ENCODE results near the gene POMT2.

POMT2 gene

DNA sequence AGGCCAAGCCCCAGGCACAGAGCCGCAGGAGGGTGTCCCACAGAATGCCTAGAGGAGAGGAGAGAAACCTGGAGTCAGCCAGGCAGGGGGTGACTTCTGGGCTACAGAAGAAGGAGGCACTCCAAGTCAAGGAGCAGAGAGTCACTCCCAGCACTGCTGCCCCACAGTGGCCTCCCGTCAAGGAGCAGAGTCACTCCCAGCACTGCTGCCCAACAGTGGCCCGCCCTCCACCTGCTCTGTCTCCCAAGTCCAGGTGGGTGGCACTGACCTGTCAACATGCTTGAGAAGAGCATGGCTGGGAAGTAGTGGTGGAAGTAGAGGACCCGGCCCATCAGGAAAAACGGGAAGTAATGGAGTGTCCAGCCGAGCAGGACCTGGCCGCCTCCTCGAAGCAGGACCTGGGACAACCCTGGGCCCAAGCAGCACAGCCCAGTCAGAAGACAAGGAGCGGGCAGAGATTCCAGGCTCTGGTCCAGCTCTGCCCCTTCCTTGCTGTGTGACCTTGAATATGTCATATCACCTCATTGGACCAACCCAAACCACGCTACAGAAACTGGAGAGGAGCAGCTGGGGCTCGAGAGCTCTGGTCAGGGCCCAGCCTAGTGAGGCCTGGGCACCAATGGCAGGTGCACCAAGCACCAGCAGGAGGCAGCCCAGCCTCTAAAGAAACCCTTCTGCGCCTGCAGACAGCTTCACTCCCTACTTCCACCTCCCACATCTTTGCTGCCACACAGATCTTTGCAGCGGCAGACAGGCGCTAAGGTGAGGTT is 42.0 kb downstream of the POMT2 start:
- DNase-seq (ENCODE audit: low read depth) = no peak
- no peak overlapping the region for H3K4me3 ChIP-seq (ENCODE audit: low read depth, low read length)
- TF ChIP-seq, protein P1, sequence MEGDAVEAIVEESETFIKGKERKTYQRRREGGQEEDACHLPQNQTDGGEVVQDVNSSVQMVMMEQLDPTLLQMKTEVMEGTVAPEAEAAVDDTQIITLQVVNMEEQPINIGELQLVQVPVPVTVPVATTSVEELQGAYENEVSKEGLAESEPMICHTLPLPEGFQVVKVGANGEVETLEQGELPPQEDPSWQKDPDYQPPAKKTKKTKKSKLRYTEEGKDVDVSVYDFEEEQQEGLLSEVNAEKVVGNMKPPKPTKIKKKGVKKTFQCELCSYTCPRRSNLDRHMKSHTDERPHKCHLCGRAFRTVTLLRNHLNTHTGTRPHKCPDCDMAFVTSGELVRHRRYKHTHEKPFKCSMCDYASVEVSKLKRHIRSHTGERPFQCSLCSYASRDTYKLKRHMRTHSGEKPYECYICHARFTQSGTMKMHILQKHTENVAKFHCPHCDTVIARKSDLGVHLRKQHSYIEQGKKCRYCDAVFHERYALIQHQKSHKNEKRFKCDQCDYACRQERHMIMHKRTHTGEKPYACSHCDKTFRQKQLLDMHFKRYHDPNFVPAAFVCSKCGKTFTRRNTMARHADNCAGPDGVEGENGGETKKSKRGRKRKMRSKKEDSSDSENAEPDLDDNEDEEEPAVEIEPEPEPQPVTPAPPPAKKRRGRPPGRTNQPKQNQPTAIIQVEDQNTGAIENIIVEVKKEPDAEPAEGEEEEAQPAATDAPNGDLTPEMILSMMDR (IDR thresholded peaks at IDR 0.05; ENCODE audit: low read depth, low read length) = no peak
- TF ChIP-seq MYC (IDR thresholded peaks at IDR 0.05; ENCODE audit: low read depth, low read length) (no peak), POLR2A (IDR thresholded peaks at IDR 0.05; ENCODE audit: extremely low read depth, insufficient read length) (no peak)
- TF ChIP-seq, protein P2, sequence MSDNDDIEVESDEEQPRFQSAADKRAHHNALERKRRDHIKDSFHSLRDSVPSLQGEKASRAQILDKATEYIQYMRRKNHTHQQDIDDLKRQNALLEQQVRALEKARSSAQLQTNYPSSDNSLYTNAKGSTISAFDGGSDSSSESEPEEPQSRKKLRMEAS (IDR thresholded peaks at IDR 0.05; ENCODE audit: low read depth, low read length) = no peak

DNA sequence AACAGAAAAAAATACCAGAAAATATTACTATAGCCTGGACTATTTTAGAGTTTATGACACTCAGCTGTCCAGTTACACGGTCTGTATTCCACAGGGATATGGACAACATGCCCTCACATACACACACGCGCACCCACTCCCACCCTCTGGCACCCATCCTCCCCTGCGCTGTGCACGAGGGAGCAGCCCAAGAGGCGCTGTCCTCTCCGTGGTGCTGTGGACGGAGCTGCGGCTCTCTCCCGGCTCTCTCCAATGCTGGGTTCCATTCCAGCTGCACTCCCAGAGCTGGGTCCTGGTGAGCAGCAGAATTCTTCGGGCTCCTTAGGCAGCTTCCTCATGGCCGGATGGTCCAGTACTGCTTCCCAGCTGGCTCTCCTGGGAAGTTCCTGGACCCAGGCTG is 43.7 kb downstream of the POMT2 start:
- TF ChIP-seq, protein P1 (IDR thresholded peaks at IDR 0.05; ENCODE audit: low read depth, low read length) = no peak
- TF ChIP-seq POLR2A (IDR thresholded peaks at IDR 0.05; ENCODE audit: extremely low read depth, insufficient read length) = no peak
- no peak for TF ChIP-seq MYC (IDR thresholded peaks at IDR 0.05; ENCODE audit: low read depth, low read length)
- TF ChIP-seq, protein P2 (IDR thresholded peaks at IDR 0.05; ENCODE audit: low read depth, low read length) = no peak
- no peak overlapping the region for H3K4me3 ChIP-seq (ENCODE audit: low read depth, low read length)
- no peak for DNase-seq (ENCODE audit: low read depth)

DNA sequence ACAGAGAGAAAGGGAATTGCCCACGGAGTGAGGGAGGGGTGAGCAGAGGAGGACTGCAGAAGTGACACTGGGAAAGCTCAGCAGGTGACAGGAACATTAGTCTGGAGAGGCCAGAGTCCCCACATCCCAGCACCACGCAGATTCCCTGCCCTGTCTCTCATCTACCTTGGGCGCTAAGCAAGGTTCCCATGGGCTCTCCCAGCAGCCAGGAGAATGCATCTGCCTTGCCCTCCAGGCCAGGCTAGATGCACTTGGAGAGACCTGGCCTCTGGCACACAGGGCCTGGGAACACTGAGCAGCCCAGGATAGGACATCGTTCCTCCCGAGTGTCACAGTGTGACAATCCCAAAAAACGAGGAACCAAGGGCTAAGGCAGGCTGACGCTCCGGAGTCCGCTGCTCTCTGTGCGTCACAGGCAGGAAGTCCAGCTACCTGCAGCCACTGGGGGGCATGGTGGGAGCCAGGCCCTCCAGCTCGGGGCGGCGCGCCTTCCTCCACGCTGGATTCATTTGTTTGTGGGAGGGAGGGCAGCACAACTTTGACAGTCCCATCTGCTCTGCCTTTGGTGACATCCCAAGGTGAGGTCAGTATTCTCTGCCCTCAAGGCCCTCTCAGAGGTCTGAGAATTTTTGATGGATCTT is 44.3 kb downstream of the POMT2 start:
- no peak overlapping the region for H3K4me3 ChIP-seq (ENCODE audit: low read depth, low read length)
- TF ChIP-seq POLR2A (IDR thresholded peaks at IDR 0.05; ENCODE audit: extremely low read depth, insufficient read length) (no peak), MYC (IDR thresholded peaks at IDR 0.05; ENCODE audit: low read depth, low read length) (no peak)
- TF ChIP-seq, protein P2 (IDR thresholded peaks at IDR 0.05; ENCODE audit: low read depth, low read length) = no peak
- TF ChIP-seq, protein P1 (IDR thresholded peaks at IDR 0.05; ENCODE audit: low read depth, low read length) = no peak
- DNase-seq (ENCODE audit: low read depth) = no peak

DNA sequence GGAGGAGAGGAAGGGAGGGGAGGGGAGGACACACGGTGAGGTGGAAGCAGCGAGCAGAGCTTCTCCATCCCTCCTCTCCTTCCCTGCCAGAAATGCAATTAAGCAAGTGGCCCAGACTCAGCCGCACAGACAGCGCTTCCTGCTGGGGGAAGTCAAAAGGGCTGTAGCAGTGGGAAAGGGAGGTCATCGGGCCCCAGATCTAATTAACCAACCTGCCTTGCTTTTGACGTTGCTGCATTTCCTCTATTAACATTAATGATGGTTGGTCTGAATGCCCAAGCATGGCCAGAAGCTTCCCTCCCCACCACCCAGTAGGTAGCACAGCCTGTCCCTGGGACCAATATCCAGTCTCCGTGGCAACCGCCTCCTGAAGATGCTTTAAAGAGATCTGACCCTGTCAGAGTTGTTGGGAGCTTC is 45.1 kb downstream of the POMT2 start:
- no peak for DNase-seq (ENCODE audit: low read depth)
- TF ChIP-seq MYC (IDR thresholded peaks at IDR 0.05; ENCODE audit: low read depth, low read length) (no peak), POLR2A (IDR thresholded peaks at IDR 0.05; ENCODE audit: extremely low read depth, insufficient read length) (no peak)
- TF ChIP-seq, protein P2 (IDR thresholded peaks at IDR 0.05; ENCODE audit: low read depth, low read length) = no peak
- TF ChIP-seq, protein P1 (IDR thresholded peaks at IDR 0.05; ENCODE audit: low read depth, low read length) = no peak
- H3K4me3 ChIP-seq (ENCODE audit: low read depth, low read length) = no peak overlapping the region

DNA sequence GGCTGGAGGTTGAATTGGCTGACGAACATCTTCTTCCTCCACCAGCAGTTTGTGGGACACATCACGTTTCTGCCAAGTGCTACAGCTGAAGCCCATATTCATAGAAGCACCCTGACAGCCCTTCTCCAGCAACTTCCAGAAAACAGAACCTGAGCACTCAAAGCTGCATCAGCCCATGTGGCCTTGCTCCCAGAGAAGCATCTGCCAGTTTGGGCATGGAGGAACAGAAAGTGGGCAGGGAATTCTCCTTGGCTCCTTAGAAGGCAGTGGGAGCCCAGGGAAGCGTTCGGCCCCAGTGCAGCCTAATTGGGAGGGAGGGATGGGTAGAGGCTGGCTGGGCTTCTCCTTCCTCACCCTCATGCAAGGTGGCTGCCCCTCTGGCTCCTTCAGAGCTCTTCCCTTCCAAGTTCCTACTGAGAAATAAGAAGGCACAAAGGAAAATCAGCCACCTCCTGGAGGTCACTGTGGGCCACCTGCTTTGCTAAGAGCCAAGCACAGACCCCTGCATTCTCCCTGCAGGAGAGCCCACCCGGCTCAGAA is 45.6 kb downstream of the POMT2 start:
- no peak overlapping the region for H3K4me3 ChIP-seq (ENCODE audit: low read depth, low read length)
- TF ChIP-seq POLR2A (IDR thresholded peaks at IDR 0.05; ENCODE audit: extremely low read depth, insufficient read length) = no peak
- TF ChIP-seq, protein P1 (IDR thresholded peaks at IDR 0.05; ENCODE audit: low read depth, low read length) = no peak
- no peak for TF ChIP-seq MYC (IDR thresholded peaks at IDR 0.05; ENCODE audit: low read depth, low read length)
- TF ChIP-seq, protein P2 (IDR thresholded peaks at IDR 0.05; ENCODE audit: low read depth, low read length) = no peak
- no peak for DNase-seq (ENCODE audit: low read depth)
